HEK293 (cell line): ENCODE data around the gene ALDH1B1.

Experiments
- CTCF ChIA-PET: fragments of 350-600 bp; formaldehyde crosslinking; extraction: SDS; loops from one replicate; lab custom pipeline; 2021; ENCODE audit warnings: antibody characterized with exemption; lab: Yijun Ruan, JAX
- POLR2A ChIA-PET: fragments of 300-600 bp; formaldehyde crosslinking; extraction: SDS; loops from one replicate; lab custom pipeline; 2020; ENCODE audit warnings: antibody characterized with exemption, inconsistent platforms; lab: Yijun Ruan, JAX
- H3K27ac ChIP-seq: fragments of 200-500 bp; sonication (Bioruptor generic); 2 replicates; pipeline ENCODE4 v1.5.1; 2014; ENCODE audit warnings: low read depth, low read length, control low read depth, inconsistent platforms; ENCODE audit errors: extremely low read depth
- H3K36me3 ChIP-seq, 2 experiments: fragments of 200-500 bp in 1 of 2; sonication (Bioruptor generic) in 1 of 2; 1 replicate in 1 of 2; 2 replicates in 1 of 2; pipeline ENCODE4 v1.5.1; 2014 to 2017; ENCODE audit warnings: inconsistent platforms in 2 of 2, low read length in 2 of 2; ENCODE audit not compliant: control insufficient read depth in 2 of 2, insufficient read depth in 1 of 2
- H3K4me1 ChIP-seq: fragments of 200-500 bp; sonication (Bioruptor generic); 2 replicates; pipeline ENCODE4 v1.5.1; 2014; ENCODE audit warnings: mild to moderate bottlenecking, low read length, inconsistent platforms; ENCODE audit not compliant: control insufficient read depth, insufficient read depth
- H3K4me3 ChIP-seq: 2 replicates; pipeline ENCODE4 v1.5.1; 2011; ENCODE audit warnings: low read depth, mild to moderate bottlenecking, control low read depth, low read length, moderate library complexity
- H3K9me3 ChIP-seq: fragments of 200-500 bp; sonication (Bioruptor generic); 2 replicates; pipeline ENCODE4 v1.5.1; 2014; ENCODE audit warnings: low read depth, low read length, inconsistent platforms; ENCODE audit not compliant: control insufficient read depth, insufficient read depth
- EGR2 ChIP-seq: fragments of 450-650 bp; formaldehyde crosslinking; IDR thresholded peaks from 2 replicates; pipeline ENCODE4 v1.5.1; 2016; ENCODE audit warnings: low read depth, missing biosample characterization, missing genetic modification characterization
- GLIS1 ChIP-seq: fragments of 450-650 bp; formaldehyde crosslinking; IDR thresholded peaks from 2 replicates; pipeline ENCODE4 v1.5.1; 2016; ENCODE audit warnings: missing biosample characterization, missing genetic modification characterization
- GLIS2 ChIP-seq: fragments of 450-650 bp; formaldehyde crosslinking; IDR thresholded peaks from 2 replicates; pipeline ENCODE4 v1.5.1; 2016; ENCODE audit warnings: missing biosample characterization, missing genetic modification characterization
- REST ChIP-seq: fragments of 450-650 bp; formaldehyde crosslinking; IDR thresholded peaks from 2 replicates; pipeline ENCODE4 v1.5.1; 2016; ENCODE audit warnings: missing biosample characterization, missing genetic modification characterization
- YY2 ChIP-seq: fragments of 450-650 bp; formaldehyde crosslinking; IDR thresholded peaks from 2 replicates; pipeline ENCODE4 v1.5.1; 2016; ENCODE audit warnings: missing biosample characterization, missing genetic modification characterization
- ZBTB20 ChIP-seq: fragments of 450-650 bp; formaldehyde crosslinking; IDR thresholded peaks from 2 replicates; pipeline ENCODE4 v1.5.1; 2016; ENCODE audit warnings: missing biosample characterization, missing genetic modification characterization
- ZNF146 ChIP-seq: fragments of 450-650 bp; formaldehyde crosslinking; IDR thresholded peaks from 2 replicates; pipeline ENCODE4 v1.5.1; 2016; ENCODE audit warnings: missing biosample characterization, missing genetic modification characterization
- ZNF214 ChIP-seq: fragments of 450-650 bp; formaldehyde crosslinking; IDR thresholded peaks from 2 replicates; pipeline ENCODE4 v1.5.1; 2017; ENCODE audit warnings: missing biosample characterization, mild to moderate bottlenecking, missing genetic modification characterization, borderline replicate concordance
- ZNF280C ChIP-seq: fragments of 450-650 bp; formaldehyde crosslinking; IDR thresholded peaks from 2 replicates; pipeline ENCODE4 v1.5.1; 2016; ENCODE audit warnings: missing biosample characterization, missing genetic modification characterization
- ZNF311 ChIP-seq: fragments of 450-650 bp; formaldehyde crosslinking; IDR thresholded peaks from 2 replicates; pipeline ENCODE4 v1.5.1; 2017; ENCODE audit warnings: missing biosample characterization, missing genetic modification characterization, borderline replicate concordance
- ZNF324 ChIP-seq: fragments of 450-650 bp; formaldehyde crosslinking; IDR thresholded peaks from 2 replicates; pipeline ENCODE4 v1.5.1; 2016; ENCODE audit warnings: missing biosample characterization, missing genetic modification characterization
- ZNF416 ChIP-seq: fragments of 450-650 bp; formaldehyde crosslinking; IDR thresholded peaks from 2 replicates; pipeline ENCODE4 v1.5.1; 2016; ENCODE audit warnings: missing biosample characterization, missing genetic modification characterization
- ZNF530 ChIP-seq: fragments of 450-650 bp; formaldehyde crosslinking; IDR thresholded peaks from 2 replicates; pipeline ENCODE4 v1.5.1; 2016; ENCODE audit warnings: low read depth, missing biosample characterization, missing genetic modification characterization

ALDH1B1 gene

GRCh38 chr9:38406476-38407186 lies 14.1 kb downstream of the ALDH1B1 start (continued):
- TF ChIP-seq REST (tag by site-specific recombination) (no peak), ZNF416 (tag by site-specific recombination) (no peak)

GRCh38 chr9:38408719-38409118 lies 16.2 kb downstream of the ALDH1B1 start:
- H3K27ac ChIP-seq = no peak overlapping the region
- TF ChIP-seq ZNF214 (tag by site-specific recombination) = no peak
- TF ChIP-seq EGR2 (tag by site-specific recombination) = no peak
- no peak for TF ChIP-seq ZBTB20 (tag by site-specific recombination)
- no peak for TF ChIP-seq YY2 (tag by site-specific recombination)
- H3K9me3 ChIP-seq = no peaks in the 10 kb centered on the region
- ChIA-PET CTCF (interaction anchor here (1.7 kb wide), 1 partner anchor 9 kb away, joined by 9 read pairs; no protein-coding TSS in a partner anchor), POLR2A (no interaction called here)
- H3K4me3 ChIP-seq = no peak overlapping the region
- H3K36me3 ChIP-seq = no peaks in the 10 kb centered on the region
- H3K4me1 ChIP-seq = no peaks in the 10 kb centered on the region

GRCh38 chr9:38412751-38413150 lies 20.2 kb downstream of the ALDH1B1 start:
- CTCF ChIA-PET = interaction anchor here (1.4 to 3.0 kb wide), 2 partner anchors 20 to 31 kb away, joined by 3 to 13 read pairs; no protein-coding TSS in a partner anchor
- no peaks in the 10 kb centered on the region for H3K4me1 ChIP-seq
- TF ChIP-seq ZNF311 (no peak), GLIS1 (tag by site-specific recombination) (no peak), ZNF146 (tag by site-specific recombination) (no peak), ZNF280C (tag by site-specific recombination) (no peak)
- TF ChIP-seq, all 188 proteins: peak for 0
- no peak overlapping the region for H3K4me3 ChIP-seq
- H3K9me3 ChIP-seq = no peaks in the 10 kb centered on the region
- H3K36me3 ChIP-seq = no peaks in the 10 kb centered on the region
- POLR2A ChIA-PET = no interaction called here
- no peak overlapping the region for H3K27ac ChIP-seq

- ChIA-PET POLR2A (no interaction called here), CTCF (interaction anchor here (3.0 kb wide), 1 partner anchor 20 kb away, joined by 13 read pairs; no protein-coding TSS in a partner anchor)
- TF ChIP-seq GLIS2 (tag by site-specific recombination) (no peak), ZNF324 (no peak), ZNF530 (tag by site-specific recombination) (no peak)
- no peaks in the 10 kb centered on the region for H3K36me3 ChIP-seq
- H3K4me1 ChIP-seq = no peaks in the 10 kb centered on the region
- H3K4me3 ChIP-seq = no peak overlapping the region
- no peaks in the 10 kb centered on the region for H3K9me3 ChIP-seq
- H3K27ac ChIP-seq = no peak overlapping the region
Measured at GRCh38 chr9:38413283-38413682, 20.8 kb downstream of the ALDH1B1 start.
